NCI-H82 treated with DMSO at 0.1 percent for 48 hours (cell line): Measurements from ENCODE around the gene FOXC1.

Experiments used
- DNase-seq: peaks from one replicate; lab custom pipeline; 2025; ENCODE audit not compliant: unreplicated experiment; lab: John Stamatoyannopoulos, UW

FOXC1 gene

DNA sequence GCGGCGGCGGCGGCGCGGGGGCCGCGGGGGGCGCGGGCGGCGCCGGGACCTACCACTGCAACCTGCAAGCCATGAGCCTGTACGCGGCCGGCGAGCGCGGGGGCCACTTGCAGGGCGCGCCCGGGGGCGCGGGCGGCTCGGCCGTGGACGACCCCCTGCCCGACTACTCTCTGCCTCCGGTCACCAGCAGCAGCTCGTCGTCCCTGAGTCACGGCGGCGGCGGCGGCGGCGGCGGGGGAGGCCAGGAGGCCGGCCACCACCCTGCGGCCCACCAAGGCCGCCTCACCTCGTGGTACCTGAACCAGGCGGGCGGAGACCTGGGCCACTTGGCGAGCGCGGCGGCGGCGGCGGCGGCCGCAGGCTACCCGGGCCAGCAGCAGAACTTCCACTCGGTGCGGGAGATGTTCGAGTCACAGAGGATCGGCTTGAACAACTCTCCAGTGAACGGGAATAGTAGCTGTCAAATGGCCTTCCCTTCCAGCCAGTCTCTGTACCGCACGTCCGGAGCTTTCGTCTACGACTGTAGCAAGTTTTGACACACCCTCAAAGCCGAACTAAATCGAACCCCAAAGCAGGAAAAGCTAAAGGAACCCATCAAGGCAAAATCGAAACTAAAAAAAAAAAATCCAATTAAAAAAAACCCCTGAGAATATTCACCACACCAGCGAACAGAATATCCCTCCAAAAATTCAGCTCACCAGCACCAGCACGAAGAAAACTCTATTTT lies 2.0 kb downstream of the FOXC1 start:
- DNase-seq: no peak

DNA sequence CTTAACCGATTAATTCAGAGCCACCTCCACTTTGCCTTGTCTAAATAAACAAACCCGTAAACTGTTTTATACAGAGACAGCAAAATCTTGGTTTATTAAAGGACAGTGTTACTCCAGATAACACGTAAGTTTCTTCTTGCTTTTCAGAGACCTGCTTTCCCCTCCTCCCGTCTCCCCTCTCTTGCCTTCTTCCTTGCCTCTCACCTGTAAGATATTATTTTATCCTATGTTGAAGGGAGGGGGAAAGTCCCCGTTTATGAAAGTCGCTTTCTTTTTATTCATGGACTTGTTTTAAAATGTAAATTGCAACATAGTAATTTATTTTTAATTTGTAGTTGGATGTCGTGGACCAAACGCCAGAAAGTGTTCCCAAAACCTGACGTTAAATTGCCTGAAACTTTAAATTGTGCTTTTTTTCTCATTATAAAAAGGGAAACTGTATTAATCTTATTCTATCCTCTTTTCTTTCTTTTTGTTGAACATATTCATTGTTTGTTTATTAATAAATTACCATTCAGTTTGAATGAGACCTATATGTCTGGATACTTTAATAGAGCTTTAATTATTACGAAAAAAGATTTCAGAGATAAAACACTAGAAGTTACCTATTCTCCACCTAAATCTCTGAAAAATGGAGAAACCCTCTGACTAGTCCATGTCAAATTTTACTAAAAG lies 2.7 kb downstream of the FOXC1 start:
- DNase-seq: no peak

DNA sequence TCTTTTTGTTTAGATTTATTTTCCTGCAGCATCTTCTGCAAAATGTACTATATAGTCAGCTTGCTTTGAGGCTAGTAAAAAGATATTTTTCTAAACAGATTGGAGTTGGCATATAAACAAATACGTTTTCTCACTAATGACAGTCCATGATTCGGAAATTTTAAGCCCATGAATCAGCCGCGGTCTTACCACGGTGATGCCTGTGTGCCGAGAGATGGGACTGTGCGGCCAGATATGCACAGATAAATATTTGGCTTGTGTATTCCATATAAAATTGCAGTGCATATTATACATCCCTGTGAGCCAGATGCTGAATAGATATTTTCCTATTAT lies 3.2 kb downstream of the FOXC1 start:
- DNase-seq: no peak

DNA sequence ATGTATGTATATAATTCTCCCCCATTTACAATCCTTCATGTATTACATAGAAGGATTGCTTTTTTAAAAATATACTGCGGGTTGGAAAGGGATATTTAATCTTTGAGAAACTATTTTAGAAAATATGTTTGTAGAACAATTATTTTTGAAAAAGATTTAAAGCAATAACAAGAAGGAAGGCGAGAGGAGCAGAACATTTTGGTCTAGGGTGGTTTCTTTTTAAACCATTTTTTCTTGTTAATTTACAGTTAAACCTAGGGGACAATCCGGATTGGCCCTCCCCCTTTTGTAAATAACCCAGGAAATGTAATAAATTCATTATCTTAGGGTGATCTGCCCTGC lies 3.6 kb downstream of the FOXC1 start:
- DNase-seq: no peak

DNA sequence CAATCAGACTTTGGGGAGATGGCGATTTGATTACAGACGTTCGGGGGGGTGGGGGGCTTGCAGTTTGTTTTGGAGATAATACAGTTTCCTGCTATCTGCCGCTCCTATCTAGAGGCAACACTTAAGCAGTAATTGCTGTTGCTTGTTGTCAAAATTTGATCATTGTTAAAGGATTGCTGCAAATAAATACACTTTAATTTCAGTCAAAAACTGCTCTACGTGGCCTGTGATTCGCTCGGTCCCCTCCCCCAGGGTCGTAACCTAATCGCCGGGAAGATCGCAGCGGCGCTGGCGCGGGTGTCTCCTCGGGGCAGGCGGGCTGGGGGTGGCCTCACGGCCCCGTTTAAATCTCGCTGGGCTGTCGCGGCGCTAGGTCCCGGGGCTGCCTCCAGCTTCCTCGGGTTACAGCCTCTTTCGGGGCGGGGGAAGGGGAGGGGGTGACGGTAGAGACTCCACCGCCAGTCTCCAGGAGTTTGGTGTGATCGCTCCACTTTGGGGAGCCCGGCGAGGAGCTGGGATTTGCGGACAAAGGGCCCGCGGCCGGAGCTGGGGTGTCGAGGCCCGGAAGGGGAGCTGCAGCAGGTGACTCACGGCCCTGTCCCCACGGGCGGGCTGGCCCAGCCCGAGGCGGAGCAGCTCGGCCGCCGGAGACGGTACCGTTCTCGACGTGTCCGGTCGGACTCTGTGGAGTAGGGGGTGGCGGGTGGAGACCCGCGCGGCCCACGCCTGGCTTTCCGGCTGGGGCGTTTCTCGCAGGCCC lies 4.2 kb downstream of the FOXC1 start:
- no peak for DNase-seq

DNA sequence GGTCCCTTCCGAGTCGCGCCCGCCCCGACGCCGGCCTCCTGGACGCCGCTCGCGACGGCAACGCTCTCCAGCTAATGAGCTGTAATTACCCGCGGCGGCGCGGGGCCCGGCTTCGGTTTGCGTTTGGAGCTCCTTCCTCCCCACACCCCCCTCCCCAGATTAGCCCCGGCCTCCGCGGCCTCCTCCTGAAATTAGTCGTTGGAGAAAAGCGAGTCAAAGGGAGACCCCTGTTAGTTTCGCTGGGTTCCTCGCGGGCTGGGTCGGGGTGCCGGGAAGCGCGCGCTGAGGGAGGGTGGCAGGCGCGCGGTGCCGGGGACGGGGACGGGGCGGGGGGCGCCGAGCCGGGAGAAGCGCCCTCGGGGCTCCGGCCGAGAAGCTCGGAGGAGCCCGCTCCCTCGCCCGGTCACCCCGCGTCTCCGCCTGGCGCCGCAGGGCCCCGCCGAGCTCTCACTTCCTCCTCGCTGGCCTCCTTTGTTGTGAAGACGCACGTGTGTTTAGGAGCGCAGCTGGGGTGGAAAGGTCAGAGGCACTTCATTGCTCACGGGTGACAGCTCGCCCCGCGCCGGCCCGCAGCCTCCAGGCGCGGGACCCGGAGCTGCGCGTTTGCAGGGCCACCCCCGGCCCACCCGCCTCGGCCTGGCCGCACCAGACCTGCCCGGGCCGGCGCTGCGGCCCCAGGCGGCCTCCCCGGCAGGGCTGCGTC lies 4.9 kb downstream of the FOXC1 start:
- DNase-seq: no peak

DNA sequence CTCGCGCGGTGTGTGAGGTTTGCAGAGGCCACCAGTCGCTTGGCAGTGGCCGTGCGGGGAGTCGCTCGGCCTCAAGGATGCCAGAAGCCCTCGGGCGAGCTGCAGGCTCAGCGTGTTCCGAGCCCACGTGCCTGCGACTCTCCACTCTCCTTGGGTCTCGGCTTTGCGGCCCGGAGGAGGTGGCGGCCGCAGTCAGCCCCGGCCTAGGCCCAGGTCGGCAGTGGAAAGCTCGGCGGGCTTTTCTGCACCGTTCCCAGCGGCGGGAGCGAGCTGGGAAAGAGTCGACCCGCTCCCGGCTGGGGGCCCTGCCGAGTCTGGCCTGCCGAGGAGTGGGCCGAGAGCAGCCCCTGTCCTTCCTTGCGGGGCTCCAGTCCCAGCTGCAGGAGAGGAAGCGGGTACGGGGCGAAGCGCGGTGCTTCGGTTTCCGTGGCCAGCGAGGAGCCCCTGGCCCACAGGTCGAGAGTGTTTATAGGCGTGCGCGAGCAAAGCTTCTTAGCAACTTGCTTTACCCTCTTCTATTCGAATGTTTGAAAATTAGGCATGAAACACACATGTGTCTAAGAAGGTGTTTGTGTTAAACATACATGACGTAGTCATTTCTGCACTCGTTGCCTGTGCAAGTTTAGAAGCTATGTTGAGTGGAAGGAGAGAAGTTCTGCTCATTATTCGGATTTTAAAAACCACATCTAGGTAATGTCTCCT lies 5.6 kb downstream of the FOXC1 start:
- no peak for DNase-seq

DNA sequence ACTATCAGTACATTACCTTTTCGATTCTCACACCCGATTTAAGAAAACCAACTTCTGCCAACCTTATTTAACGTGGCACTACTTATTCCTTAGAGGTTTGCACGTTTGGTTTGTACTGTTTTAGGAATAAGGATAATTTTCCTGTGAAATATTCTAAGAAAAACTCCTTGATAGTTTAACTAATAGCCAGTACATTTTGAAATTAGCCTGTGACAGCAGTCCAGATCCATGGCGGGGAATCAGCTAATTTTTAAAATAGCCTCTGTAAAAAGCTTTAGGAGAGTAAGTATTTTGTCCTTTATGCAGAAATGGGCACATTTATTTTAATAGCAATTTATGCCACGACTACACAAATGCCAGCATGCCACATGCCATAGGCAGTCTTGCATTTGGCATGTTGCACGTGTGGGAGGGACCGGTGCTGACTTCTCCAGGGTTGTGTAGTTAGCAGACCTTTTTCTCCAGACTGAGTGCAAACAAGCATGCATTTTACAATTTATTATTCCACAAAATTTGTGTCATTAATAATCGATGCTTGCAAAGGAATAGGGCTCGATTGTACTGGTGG lies 6.2 kb downstream of the FOXC1 start:
- DNase-seq: no peak

DNA sequence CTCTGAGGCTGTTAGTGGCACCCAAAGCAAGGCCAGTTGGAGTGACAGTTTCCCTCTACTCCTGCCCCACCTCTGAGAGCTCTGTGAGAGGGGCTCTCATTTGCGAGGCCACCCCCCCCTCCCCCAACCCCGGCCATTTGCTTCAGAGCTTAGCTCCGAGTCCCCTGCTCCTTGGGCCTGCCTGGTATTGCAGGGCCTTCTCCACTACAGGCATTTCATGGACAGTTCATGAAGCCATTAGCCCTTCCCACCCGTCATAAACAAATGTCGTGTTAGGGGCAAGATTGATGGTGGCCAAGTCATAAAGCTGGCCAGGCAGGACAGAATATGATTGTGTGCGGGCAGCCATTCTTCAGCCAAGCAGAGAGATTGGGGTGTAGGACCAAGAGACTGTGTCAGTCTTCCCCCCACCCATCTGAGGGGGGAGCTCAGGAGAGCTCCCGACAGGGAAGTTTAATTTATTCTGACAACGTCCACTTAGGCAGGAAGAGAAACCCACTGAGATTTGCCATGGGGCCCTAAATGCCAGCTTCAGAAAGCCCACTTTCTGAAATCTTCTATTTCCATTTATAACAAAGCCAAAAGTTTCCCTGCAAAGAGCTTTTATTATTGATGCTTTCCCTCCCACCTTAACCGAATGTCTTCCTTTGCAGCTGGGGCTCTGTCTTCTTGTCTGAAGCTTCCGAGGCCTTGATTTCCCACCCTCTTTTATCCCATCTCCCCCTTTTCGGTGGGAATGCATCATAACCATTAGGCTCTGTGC lies 7.2 kb downstream of the FOXC1 start:
- no peak for DNase-seq

DNA sequence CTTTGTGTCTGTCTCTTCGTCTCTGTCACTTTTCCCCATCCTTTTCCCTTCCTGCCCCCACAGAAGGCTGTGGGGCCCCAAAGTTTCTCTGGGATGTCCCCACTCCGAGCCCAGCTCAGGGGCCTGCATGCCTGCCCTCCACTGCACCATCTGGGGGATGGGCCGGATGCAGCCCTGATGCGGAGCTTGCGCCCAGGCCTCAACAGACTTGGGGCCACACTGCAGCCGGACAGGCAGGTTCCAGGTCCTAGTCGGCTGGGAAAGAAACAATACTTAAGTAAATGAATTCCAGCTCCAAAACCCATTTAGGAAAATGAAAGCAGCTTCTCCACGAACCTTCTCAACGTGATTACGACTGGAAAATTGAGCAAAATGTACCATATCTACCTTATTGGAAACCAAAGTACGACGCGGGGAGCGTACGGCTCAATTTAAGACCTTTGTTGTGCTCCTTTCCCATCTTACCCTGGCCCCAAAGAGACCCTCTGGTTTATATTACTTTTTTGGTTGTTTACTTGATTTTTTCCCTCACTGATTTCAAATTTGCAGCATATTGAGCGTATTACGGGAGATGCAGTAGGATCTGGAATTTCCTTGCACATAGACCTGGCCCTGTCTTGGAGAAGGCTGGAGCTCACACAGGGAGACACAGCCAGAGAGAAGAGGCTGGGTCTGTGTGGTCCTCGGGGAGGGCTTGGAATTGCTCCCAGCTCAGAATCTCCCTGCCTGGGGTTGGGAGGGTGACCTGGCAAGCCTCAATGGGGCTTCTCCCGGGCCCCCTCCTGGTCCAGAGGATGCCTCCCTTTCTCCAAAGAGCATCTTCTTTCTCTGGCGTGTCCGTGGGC lies 8.0 kb downstream of the FOXC1 start:
- DNase-seq: no peak

DNA sequence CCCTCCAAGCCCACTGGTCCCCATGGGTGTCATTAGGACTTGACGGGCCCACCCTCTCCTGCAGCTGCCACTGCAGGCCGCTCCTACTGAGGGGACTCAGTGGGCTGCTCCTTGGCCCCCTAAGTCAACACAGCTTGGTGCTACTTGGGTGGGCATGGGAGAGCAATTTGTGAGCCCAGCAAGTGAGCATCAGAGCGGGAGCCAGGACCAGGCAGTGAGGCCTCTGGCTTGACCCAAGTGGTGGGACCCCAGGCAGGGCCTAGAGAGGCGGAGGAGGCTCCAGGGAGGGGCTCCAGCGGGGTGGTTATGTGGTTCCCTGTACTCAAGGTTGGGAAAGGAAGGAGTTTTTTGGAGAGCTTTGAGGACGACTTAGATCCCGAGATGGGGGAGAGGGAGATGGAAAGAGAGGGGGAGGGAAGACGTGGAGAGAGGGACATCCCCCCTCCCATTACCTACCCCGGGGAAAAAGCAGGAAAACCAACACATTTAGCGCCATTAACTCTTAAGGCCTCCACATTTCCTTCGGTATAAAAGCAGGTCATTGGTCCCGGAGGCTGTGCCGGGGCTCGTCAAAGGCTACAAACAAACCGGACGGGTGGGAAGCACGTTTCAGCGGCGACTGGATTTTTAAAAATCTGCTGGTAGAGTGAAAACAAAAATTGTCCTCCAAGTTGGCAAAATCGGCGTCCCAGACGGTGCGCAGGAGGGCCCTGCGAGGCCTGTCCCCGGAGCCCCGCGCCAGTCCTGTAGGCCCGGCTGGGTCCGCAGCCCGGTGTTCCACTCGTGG lies 8.8 kb downstream of the FOXC1 start:
- DNase-seq: no peak

DNA sequence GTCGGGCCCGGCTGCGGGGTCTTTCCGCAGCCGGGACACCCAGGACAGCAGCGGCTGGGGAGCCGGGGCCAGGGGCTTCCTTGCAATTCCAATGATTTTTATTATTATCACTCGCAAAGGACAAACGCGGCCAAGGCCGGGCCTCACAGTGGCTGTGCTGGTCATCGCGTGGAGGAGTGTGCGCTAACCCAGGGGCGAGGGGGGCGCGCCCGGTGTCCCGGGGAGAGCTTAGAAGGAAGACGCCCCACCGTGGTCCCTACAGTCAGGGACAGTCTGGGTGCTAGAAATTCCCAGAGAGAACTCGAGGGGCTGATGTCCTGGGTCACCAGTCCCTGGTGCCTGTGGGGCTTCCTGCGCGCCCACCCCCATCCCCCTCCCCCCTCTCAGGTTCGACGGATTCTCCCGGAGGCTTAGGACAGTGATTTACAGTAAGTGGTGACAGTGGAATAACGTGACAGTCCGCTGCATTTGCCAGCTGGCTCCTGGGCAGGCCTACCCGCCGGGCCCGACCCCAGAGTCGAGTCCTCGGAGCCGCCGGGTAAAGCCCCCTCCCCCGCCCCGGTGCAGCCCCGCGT lies 9.5 kb downstream of the FOXC1 start:
- DNase-seq: no peak

DNA sequence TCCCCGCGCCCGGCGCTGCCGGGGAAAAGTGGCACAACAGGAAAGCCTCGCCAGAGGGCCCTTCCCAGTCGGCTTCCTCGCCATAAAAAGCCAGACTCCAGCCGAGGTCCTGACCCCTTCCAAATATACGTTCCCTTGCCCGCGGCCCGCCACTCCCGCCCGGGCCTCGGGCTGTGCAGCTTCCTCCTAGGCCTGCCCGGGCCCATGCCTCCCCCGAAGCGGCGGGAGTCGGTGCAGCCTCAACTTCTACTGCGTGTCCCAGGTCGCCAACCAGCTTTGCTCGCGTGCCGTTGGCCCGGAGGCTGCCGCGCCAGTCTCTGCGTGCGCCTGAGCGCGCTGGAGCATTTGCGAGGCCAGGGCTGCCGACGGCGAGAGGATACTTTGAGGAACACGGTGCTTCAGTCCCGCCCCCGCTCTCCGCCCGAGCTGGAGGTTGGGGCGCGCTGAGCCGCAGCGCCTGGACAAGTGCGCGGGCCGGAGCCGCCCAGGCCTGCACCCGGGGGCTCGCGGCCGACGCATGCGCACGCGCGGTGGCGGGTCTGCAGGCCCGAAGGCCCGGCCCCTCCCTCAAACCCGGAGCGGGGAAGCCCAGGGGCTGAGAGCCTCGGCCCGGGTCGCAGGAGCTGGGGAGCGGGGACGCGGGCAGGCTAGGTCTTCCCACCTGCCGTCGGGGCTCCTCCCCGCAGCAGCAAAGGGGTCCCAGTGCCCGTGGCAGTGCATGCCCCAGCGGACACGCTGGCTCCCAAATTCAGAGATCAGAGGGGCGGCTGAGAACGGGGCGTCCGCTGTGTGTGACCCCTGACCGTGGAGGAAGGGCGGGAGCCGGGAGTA lies 10.2 kb downstream of the FOXC1 start:
- DNase-seq: no peak

DNA sequence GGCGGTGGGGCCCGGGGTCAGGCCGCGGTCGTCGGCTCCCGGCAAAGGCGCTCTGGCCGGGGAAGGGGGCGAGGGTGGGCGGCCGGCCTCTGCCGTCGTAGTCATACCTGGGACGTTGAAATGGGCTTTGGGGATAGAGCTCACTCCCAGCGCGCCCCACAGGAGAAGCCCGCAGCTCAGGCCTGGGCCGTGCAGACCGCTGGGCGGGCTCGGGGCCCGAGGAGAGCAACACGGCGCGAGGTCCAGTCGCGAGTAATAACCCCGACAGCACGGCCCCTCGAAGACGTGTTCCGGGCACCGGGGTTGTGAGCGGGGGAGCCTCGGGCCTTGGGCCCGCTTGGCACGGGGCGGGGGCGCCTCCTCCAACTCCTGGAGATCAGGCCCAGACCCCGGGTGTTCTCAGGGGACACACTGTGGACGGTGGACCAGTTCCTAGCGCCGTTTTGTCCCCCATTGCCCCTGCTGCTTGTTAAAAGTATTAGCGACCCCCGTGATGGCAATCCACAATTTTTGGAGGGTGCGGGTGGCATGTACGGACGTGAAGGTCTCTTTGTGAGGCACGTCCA lies 10.9 kb downstream of the FOXC1 start:
- DNase-seq: no peak

DNA sequence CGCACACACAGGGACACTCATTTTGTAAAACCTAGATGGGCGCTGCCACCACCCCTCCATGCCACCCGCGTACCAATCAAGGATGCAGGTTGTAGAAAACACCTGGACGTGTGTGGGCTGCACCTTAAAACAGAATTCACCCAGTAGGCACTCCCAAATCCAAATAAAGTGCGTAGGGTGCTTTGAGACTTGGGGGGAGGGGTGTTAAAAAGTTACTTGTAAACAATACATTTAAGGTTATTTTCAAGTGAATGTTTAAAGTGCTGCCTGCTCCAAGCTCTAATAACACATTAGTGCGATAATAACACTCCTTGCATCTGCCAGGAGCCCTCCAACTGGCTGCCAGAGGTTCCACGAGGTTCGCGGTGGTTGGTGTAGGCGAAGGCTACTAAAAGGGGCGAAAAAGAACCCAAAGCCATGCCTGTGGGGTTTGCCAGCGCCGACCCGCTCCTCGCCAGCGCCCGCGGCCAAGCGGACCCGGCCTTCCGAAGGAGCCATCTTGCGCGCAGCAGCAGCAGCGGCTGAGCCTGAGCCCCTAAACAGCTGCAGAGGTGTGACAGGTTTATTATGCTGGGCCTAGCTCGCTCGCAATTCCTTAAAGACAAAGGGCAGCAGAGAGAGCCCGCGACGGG lies 11.5 kb downstream of the FOXC1 start:
- no peak for DNase-seq

DNA sequence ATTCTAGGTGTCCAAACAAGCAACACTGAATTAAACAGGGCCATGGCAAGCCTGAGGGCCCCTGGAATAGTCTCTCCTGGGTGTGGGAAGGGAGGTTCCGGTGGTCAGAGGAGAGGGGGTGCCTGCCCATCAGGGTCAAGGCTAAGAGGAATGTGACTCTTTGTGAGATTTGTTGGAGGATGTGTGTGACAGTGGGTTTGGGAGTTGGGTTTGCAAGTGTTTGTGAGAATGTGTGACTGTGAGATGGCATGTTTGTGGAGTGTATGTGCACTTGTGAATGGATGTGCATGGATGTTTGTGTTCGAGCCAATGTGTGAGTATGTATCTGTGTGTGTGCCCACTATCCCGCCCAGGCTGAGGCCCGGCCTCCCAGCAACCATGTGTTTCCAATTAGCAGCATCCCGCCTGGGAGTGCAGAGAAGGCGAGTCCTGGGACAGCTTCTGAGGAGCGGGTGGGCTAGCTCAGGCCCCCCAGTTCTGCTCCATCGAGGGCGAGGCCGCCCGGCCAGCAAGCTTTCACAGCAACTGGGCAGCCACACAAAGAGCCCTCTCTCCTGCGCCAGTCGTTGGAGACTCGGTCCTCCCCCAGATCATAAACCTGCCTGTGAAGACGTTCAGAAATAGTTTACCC lies 12.6 kb downstream of the FOXC1 start:
- no peak for DNase-seq
